Keratinocyte (primary cell): ENCODE data around the gene NKIRAS1. TPM values are rescaled to one million over a fixed set of nuclear protein-coding genes. Genes with fewer than 3 reads are reported as not detected.

ENCODE experiments used
- DNase-seq: peaks from one replicate; pipeline ENCODE4 v3.0.0-alpha.2; 2011; ENCODE audit warnings: low read depth, missing footprints, low spot score
- FAIRE-seq: peaks from 2 replicates; lab custom pipeline; 2011; peaks lifted over from hg19 to GRCh38; lab: Jason Lieb, UNC
- H2AFZ ChIP-seq: 2 replicates; pipeline ENCODE4 v1.6.0; 2012; ENCODE audit warnings: low read length, control low read depth, inconsistent platforms; ENCODE audit not compliant: control insufficient read depth
- H3K27ac ChIP-seq: 2 replicates; pipeline ENCODE4 v1.5.1; 2011; ENCODE audit warnings: low read length; ENCODE audit not compliant: control insufficient read depth, insufficient read depth
- H3K27me3 ChIP-seq: 3 replicates; pipeline ENCODE4 v1.6.0; 2011; ENCODE audit warnings: low read length; ENCODE audit not compliant: control insufficient read depth, insufficient read depth; ENCODE audit errors: extremely low read depth
- H3K36me3 ChIP-seq, 2 experiments: 2 replicates in 1 of 2; 3 replicates in 1 of 2; pipeline ENCODE4 v1.5.1; 2011; ENCODE audit warnings: low read length in 2 of 2, mild to moderate bottlenecking in 1 of 2; ENCODE audit not compliant: control insufficient read depth in 2 of 2, insufficient read depth in 2 of 2; ENCODE audit errors: extremely low read depth in 1 of 2
- H3K4me1 ChIP-seq: 3 replicates; pipeline ENCODE4 v1.5.1; 2011; ENCODE audit warnings: low read length; ENCODE audit not compliant: control insufficient read depth, insufficient read depth; ENCODE audit errors: extremely low read depth
- H3K4me2 ChIP-seq: 3 replicates; pipeline ENCODE4 v1.6.0; 2011; ENCODE audit warnings: low read depth, low read length; ENCODE audit not compliant: control insufficient read depth, insufficient read depth; ENCODE audit errors: extremely low read depth
- H3K4me3 ChIP-seq, 3 experiments: fragments of 200-600 bp in 1 of 3; sonication (generic) in 1 of 3; 2 replicates in 2 of 3; 3 replicates in 1 of 3; pipeline ENCODE4 v1.5.1; 2011 to 2016; ENCODE audit warnings: low read length in 3 of 3, mild to moderate bottlenecking in 3 of 3, control low read depth in 2 of 3, inconsistent platforms in 1 of 3, low read depth in 1 of 3, mixed read lengths in 1 of 3, mixed run types in 1 of 3, moderate library complexity in 1 of 3; ENCODE audit not compliant: control insufficient read depth in 2 of 3, insufficient read depth in 2 of 3; ENCODE audit errors: extremely low read depth in 1 of 3
- H3K79me2 ChIP-seq: 2 replicates; pipeline ENCODE4 v1.6.0; 2012; ENCODE audit warnings: low read length; ENCODE audit not compliant: control insufficient read depth, insufficient read depth
- H3K9ac ChIP-seq: 3 replicates; pipeline ENCODE4 v1.6.0; 2011; ENCODE audit warnings: low read length; ENCODE audit not compliant: control insufficient read depth, insufficient read depth; ENCODE audit errors: extremely low read depth
- H3K9me1 ChIP-seq: 3 replicates; pipeline ENCODE4 v1.6.0; 2011; ENCODE audit warnings: low read length; ENCODE audit not compliant: control insufficient read depth, insufficient read depth; ENCODE audit errors: extremely low read depth
- H3K9me3 ChIP-seq: 2 replicates; pipeline ENCODE4 v1.5.1; 2012; ENCODE audit warnings: low read depth, low read length; ENCODE audit not compliant: control insufficient read depth
- H4K20me1 ChIP-seq: 3 replicates; pipeline ENCODE4 v1.6.0; 2011; ENCODE audit warnings: low read length; ENCODE audit not compliant: control insufficient read depth, insufficient read depth; ENCODE audit errors: extremely low read depth
- EZH2 ChIP-seq: IDR thresholded peaks from one replicate; pipeline ENCODE4 v1.6.1; 2012; ENCODE audit warnings: inconsistent platforms, mild to moderate bottlenecking, low read length, moderate library complexity
- dilution Hi-C: fragments of 300-500 bp; cut with MboI; formaldehyde crosslinking; loops from one replicate; pipeline ENCODE4 v1.7.0; 2020; ENCODE audit warnings: low sequenced_read_pairs; ENCODE audit not compliant: extremely low pct_ligation_motif_present
- polyA plus RNA-seq, 5 experiments: library from polyadenylated mRNA; depleted of rRNA in 3 of 5; stranded (reverse) in 3 of 5; stranded (forward) in 1 of 5; unstranded in 1 of 5; fragments of >200 nt; gene quantifications; 1 replicate in 1 of 5; 2 replicates in 3 of 5; 3 replicates in 1 of 5; pipeline versions ENCODE4 v1.2.1 to v1.2.3, GENCODE V29; 2011 to 2012; ENCODE audit warnings: missing spikeins in 2 of 5, low read depth in 1 of 5, low replicate concordance in 1 of 5
- TF ChIP-seq, protein P1 (sequence below), 3 experiments: IDR thresholded peaks in 1 of 3; conservative IDR thresholded peaks in 1 of 3; optimal IDR thresholded peaks in 1 of 3; 2 replicates in 2 of 3; 3 replicates in 1 of 3; pipeline versions ENCODE3 to v1.5.1; 2011; ENCODE audit warnings: low read length in 3 of 3, mild to moderate bottlenecking in 3 of 3, moderate library complexity in 2 of 3, control low read depth in 1 of 3, inconsistent platforms in 1 of 3; ENCODE audit not compliant: insufficient read depth in 2 of 3; ENCODE audit errors: extremely low read depth in 1 of 3

NKIRAS1 gene
- polyA plus RNA-seq, 1 donor (not counting 4 experiments of a cell fraction or from before 2014, with no cell fraction given), result 10.7 TPM

DNA sequence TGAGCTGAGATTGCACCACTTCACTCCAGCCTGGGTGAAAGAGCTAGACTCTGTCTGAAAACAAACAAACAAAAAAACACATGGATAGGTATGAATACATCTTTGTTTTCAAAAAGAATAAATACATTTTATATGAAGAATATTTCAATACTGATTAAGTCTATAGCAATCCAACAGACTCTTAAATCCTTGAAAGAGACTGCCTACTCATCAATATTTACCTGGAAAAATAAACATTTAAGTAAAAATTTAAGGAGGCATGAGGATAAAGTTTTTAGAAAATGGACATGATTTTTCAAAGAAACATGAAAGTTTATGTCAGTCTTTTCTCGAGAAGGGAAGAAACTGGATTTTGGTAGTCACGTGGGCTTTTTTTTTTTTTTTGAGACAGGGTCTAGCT is 5.4 kb downstream of the NKIRAS1 start:
- dilution Hi-C loops, result no loop called here
- Histone ChIP-seq H3K27ac (no peak overlapping the region), H3K4me1 (peaks cover 11% of the 10 kb centered on the region), H3K36me3 (peaks cover 0 to 4% of the 10 kb centered on the region in 2 experiments), H2AFZ (no peak overlapping the region), H3K9ac (no peak overlapping the region), H3K4me2 (no peak overlapping the region), H3K27me3 (no peaks in the 10 kb centered on the region), H4K20me1 (no peaks in the 10 kb centered on the region), H3K9me1 (no peaks in the 10 kb centered on the region), H3K9me3 (no peaks in the 10 kb centered on the region), H3K4me3 (no peak overlapping the region), H3K79me2 (peaks cover 9% of the 10 kb centered on the region)
- no peak for FAIRE-seq
- TF ChIP-seq EZH2, result no peak
- TF ChIP-seq, protein P1, sequence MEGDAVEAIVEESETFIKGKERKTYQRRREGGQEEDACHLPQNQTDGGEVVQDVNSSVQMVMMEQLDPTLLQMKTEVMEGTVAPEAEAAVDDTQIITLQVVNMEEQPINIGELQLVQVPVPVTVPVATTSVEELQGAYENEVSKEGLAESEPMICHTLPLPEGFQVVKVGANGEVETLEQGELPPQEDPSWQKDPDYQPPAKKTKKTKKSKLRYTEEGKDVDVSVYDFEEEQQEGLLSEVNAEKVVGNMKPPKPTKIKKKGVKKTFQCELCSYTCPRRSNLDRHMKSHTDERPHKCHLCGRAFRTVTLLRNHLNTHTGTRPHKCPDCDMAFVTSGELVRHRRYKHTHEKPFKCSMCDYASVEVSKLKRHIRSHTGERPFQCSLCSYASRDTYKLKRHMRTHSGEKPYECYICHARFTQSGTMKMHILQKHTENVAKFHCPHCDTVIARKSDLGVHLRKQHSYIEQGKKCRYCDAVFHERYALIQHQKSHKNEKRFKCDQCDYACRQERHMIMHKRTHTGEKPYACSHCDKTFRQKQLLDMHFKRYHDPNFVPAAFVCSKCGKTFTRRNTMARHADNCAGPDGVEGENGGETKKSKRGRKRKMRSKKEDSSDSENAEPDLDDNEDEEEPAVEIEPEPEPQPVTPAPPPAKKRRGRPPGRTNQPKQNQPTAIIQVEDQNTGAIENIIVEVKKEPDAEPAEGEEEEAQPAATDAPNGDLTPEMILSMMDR (optimal IDR thresholded peaks at IDR 0.05 in 1 of 3, IDR thresholded peaks at IDR 0.05 in 1 of 3, conservative IDR thresholded peaks at IDR 0.05 in 1 of 3; ENCODE audit: extremely low read depth in 1 of 3, insufficient read depth in 2 of 3, low read length in 3 of 3), result no peak
- no peak for DNase-seq

DNA sequence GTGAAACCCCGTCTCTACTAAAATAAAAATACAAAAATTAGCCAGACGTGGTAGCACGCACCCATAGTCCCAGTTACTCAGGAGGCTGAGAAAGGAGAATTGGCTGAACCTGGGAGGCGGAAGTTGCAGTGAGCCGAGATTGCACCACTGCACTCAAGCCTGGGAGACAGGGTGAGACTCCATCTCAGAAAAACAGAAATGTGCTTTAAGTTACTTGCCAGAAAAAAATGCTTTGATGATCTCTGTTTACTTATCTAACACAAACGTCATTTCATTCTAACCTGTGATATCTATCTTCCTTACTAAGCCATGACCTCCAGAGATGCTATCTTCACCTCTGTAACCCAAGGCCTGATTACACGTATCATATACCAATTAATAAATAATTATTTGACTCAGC is 7.4 kb downstream of the NKIRAS1 start:
- H3K9ac ChIP-seq, result no peak overlapping the region
- no peaks in the 10 kb centered on the region for H3K27me3 ChIP-seq
- no peaks in the 10 kb centered on the region for H4K20me1 ChIP-seq
- TF ChIP-seq, protein P1 (optimal IDR thresholded peaks at IDR 0.05 in 1 of 3, IDR thresholded peaks at IDR 0.05 in 1 of 3, conservative IDR thresholded peaks at IDR 0.05 in 1 of 3; ENCODE audit: extremely low read depth in 1 of 3, insufficient read depth in 2 of 3, low read length in 3 of 3), result no peak
- TF ChIP-seq EZH2, result no peak
- H3K4me3 ChIP-seq, result no peak overlapping the region
- no peak for DNase-seq
- FAIRE-seq, result no peak
- H3K9me3 ChIP-seq, result no peaks in the 10 kb centered on the region
- no peaks in the 10 kb centered on the region for H3K4me1 ChIP-seq
- no peak overlapping the region for H2AFZ ChIP-seq
- peaks cover 0 to 4% of the 10 kb centered on the region in 2 experiments for H3K36me3 ChIP-seq
- dilution Hi-C loops, result no loop called here
- no peak overlapping the region for H3K4me2 ChIP-seq
- peaks cover 3% of the 10 kb centered on the region for H3K79me2 ChIP-seq
- no peaks in the 10 kb centered on the region for H3K9me1 ChIP-seq
- no peak overlapping the region for H3K27ac ChIP-seq
